Measurements from ENCODE around the gene WDR48. TPM values are rescaled to one million over a fixed set of nuclear protein-coding genes. Genes with fewer than 3 reads are reported as not detected.

Gene WDR48
- total RNA-seq (ENCODE audit: low replicate concordance), result 27.3 and 39.7 TPM in 2 replicates

GRCh38 chr3:39051649-39052561 is at the start of gene WDR48, which contains the start of gene SCN11A:
Gene WDR48 (plus strand): TSS chr3:39052016. CDS start chr3:39052026, 10 bp downstream.
Gene SCN11A (minus strand): TSS chr3:39051944. CDS start chr3:38950362, 101,582 bp downstream.

GRCh38 chr3:39107388-39108199 is 55.8 kb downstream of the WDR48 start, which contains the start of the genes GORASP1 and TTC21A:
Gene GORASP1 (minus strand): TSS chr3:39107627. CDS start chr3:39107541, 86 bp downstream.
Gene TTC21A (plus strand): TSS chr3:39107680. CDS start chr3:39107838, 158 bp downstream.

Other genes with a start within 250 kb of the WDR48 start
- not detected in 2 replicates for gene SCN10A, start 235.8 kb upstream of the WDR48 start, total RNA-seq (ENCODE audit: low replicate concordance)
- under 0.01 TPM in 1 of 2 replicates, not detected in the other for gene SCN11A, start 72 bp upstream of the WDR48 start, total RNA-seq (ENCODE audit: low replicate concordance)
- 30.5 and 36.7 TPM in 2 replicates for gene GORASP1, start 55.6 kb downstream of the WDR48 start, total RNA-seq (ENCODE audit: low replicate concordance)
- gene TTC21A, start 55.7 kb downstream of the WDR48 start, total RNA-seq (ENCODE audit: low replicate concordance), result 2.0 and 2.7 TPM in 2 replicates
- gene CSRNP1, start 101.6 kb downstream of the WDR48 start, total RNA-seq (ENCODE audit: low replicate concordance), result 2.8 and 18.2 TPM in 2 replicates
- not detected in 2 replicates for gene XIRP1, start 140.6 kb downstream of the WDR48 start, total RNA-seq (ENCODE audit: low replicate concordance)
- under 0.01 TPM in 1 of 2 replicates, not detected in the other for gene CX3CR1, start 228.0 kb downstream of the WDR48 start, total RNA-seq (ENCODE audit: low replicate concordance)

Data from smooth muscle cell of the coronary artery (primary cell).